Measurements from ENCODE around the gene FFAR4. TPM values are rescaled to one million over a fixed set of nuclear protein-coding genes. Genes with fewer than 3 reads are reported as not detected.

FFAR4 gene
- total RNA-seq, 1 experiment from 2014 or later, result 0.92 TPM

GRCh38 chr10:93573924-93574323 is 7.5 kb downstream of the FFAR4 start:
- POLR2A ChIA-PET, result no interaction called here
- H3K27me3 ChIP-seq (ENCODE audit: control insufficient read depth, insufficient read depth, low read length), result peaks cover 5% of the 10 kb centered on the region
- intact Hi-C loops (cut with micrococcal nuclease; ENCODE audit: unreplicated experiment), result no loop called here
- no peak overlapping the region for H3K4me3 ChIP-seq (ENCODE audit: low read depth in 2 of 2, low read length in 2 of 2)
- CTCF ChIA-PET, result no interaction called here
- ATAC-seq, result no peak
- TF ChIP-seq POLR2AphosphoS5 (IDR thresholded peaks at IDR 0.05; ENCODE audit: low read depth, low read length) (no peak), REST (IDR thresholded peaks at IDR 0.05; ENCODE audit: insufficient read depth in 1 of 2, low read depth in 2 of 2, low read length in 1 of 2) (no peak), CTCF (IDR thresholded peaks at IDR 0.05) (no peak), TCF7L2 (IDR thresholded peaks at IDR 0.05; ENCODE audit: low read depth, low read length) (no peak), SIN3A (IDR thresholded peaks at IDR 0.05; ENCODE audit: borderline replicate concordance, insufficient read depth, low read depth, low read length) (no peak)
- BruUV-seq (replicated peaks), result no TSS peak
- H3K27ac ChIP-seq (ENCODE audit: low read length), result no peak overlapping the region
- peaks cover 19% of the 10 kb centered on the region for H3K4me1 ChIP-seq (ENCODE audit: control insufficient read depth, insufficient read depth, low read length)
- no peak for DNase-seq (ENCODE audit: low read depth, low spot score)
- H3K36me3 ChIP-seq (ENCODE audit: control insufficient read depth, insufficient read depth, low read length), result no peaks in the 10 kb centered on the region
- H3K9me3 ChIP-seq (ENCODE audit: control insufficient read depth, insufficient read depth, low read depth, low read length), result no peaks in the 10 kb centered on the region
- in situ Hi-C loops (cut with HindIII; ENCODE audit: low pct_unique_long_range_greater_than_20kb, low sequenced_read_pairs), result no loop called here

- Histone ChIP-seq H3K9me3 (ENCODE audit: control insufficient read depth, insufficient read depth, low read depth, low read length) (peaks cover 6% of the 10 kb centered on the region; the same call in 1 of the 2 replicates), H3K27me3 (ENCODE audit: control insufficient read depth, insufficient read depth, low read length) (no peaks in the 10 kb centered on the region), H3K4me1 (ENCODE audit: control insufficient read depth, insufficient read depth, low read length) (peaks cover 25% of the 10 kb centered on the region), H3K27ac (ENCODE audit: low read length) (peak overlapping the region; percentile 12; the same call in 1 of the 2 replicates), H3K4me3 (ENCODE audit: low read depth in 2 of 2, low read length in 2 of 2) (no peak overlapping the region), H3K36me3 (ENCODE audit: control insufficient read depth, insufficient read depth, low read length) (no peaks in the 10 kb centered on the region)
- TF ChIP-seq CTCF (IDR thresholded peaks at IDR 0.05) (no peak), TCF7L2 (IDR thresholded peaks at IDR 0.05; ENCODE audit: low read depth, low read length) (no peak)
- ChIA-PET POLR2A (interaction anchor here (0.6 kb wide), 1 partner anchor 19 kb away, joined by 7 read pairs; no protein-coding TSS in a partner anchor), CTCF (no interaction called here)
- intact Hi-C loops (cut with micrococcal nuclease; ENCODE audit: unreplicated experiment) (no loop called here), in situ Hi-C loops (cut with HindIII; ENCODE audit: low pct_unique_long_range_greater_than_20kb, low sequenced_read_pairs) (no loop called here)
- ATAC-seq (peak; percentile 56), DNase-seq (ENCODE audit: low read depth, low spot score) (peak; percentile 27)
- BruUV-seq (replicated peaks), result no TSS peak
Observed at GRCh38 chr10:93576888-93577287, 10.4 kb downstream of the FFAR4 start.

All from Panc1 (cell line).